SIG-M5 treated with dmso at 0.1 percent for 504 hours (cell line): ENCODE data around the gene RBSN.

Experiments used
- DNase-seq: peaks from one replicate; lab custom pipeline; 2025; ENCODE audit not compliant: unreplicated experiment; lab: John Stamatoyannopoulos, UW

RBSN gene

GRCh38 chr3:15063238-15063637, 35.7 kb downstream of the RBSN start:
- DNase-seq, result no peak

GRCh38 chr3:15060029-15060428, 38.9 kb downstream of the RBSN start:
- DNase-seq, result no peak

- DNase-seq, result no peak
Observed at GRCh38 chr3:15056676-15057404, 42.1 kb downstream of the RBSN start.

- no peak for DNase-seq
Observed at GRCh38 chr3:15055019-15055557, 43.9 kb downstream of the RBSN start.

GRCh38 chr3:15053541-15053940, 45.4 kb downstream of the RBSN start:
- no peak for DNase-seq

- no peak for DNase-seq
Observed at GRCh38 chr3:15052335-15053242, 46.4 kb downstream of the RBSN start.

- DNase-seq, result peak; percentile 65
Observed at GRCh38 chr3:15051531-15051930, 47.4 kb downstream of the RBSN start.

- no peak for DNase-seq
Observed at GRCh38 chr3:15050405-15051092, 48.4 kb downstream of the RBSN start.

- no peak for DNase-seq
Observed at GRCh38 chr3:15049584-15049983, 49.4 kb downstream of the RBSN start.

- DNase-seq, result no peak
Observed at GRCh38 chr3:15045667-15046066, 53.3 kb downstream of the RBSN start.

GRCh38 chr3:15044326-15044725, 54.6 kb downstream of the RBSN start:
- no peak for DNase-seq

- no peak for DNase-seq
Observed at GRCh38 chr3:15043408-15044171, 55.4 kb downstream of the RBSN start.

- no peak for DNase-seq
Observed at GRCh38 chr3:15042936-15043335, 56.0 kb downstream of the RBSN start.

- no peak for DNase-seq
Observed at GRCh38 chr3:15041950-15042349, 57.0 kb downstream of the RBSN start.

GRCh38 chr3:15040844-15041243, 58.1 kb downstream of the RBSN start:
- no peak for DNase-seq

GRCh38 chr3:15038306-15038705, 60.6 kb downstream of the RBSN start:
- DNase-seq, result no peak

GRCh38 chr3:15033103-15033502, 65.8 kb downstream of the RBSN start:
- no peak for DNase-seq

GRCh38 chr3:15032650-15033049, 66.3 kb downstream of the RBSN start:
- no peak for DNase-seq

- no peak for DNase-seq
Observed at GRCh38 chr3:15029625-15030024, 69.3 kb downstream of the RBSN start.

- DNase-seq, result no peak
Observed at GRCh38 chr3:15023719-15024118, 75.2 kb downstream of the RBSN start.

- DNase-seq, result no peak
Observed at GRCh38 chr3:15023249-15023648, 75.7 kb downstream of the RBSN start.
